ENCODE results near the gene IFT20. TPM values are rescaled to one million over a fixed set of nuclear protein-coding genes. Genes with fewer than 3 reads are reported as not detected.

Gene IFT20
- total RNA-seq, 1 donor from 2014 or later = 47.2 TPM

DNA sequence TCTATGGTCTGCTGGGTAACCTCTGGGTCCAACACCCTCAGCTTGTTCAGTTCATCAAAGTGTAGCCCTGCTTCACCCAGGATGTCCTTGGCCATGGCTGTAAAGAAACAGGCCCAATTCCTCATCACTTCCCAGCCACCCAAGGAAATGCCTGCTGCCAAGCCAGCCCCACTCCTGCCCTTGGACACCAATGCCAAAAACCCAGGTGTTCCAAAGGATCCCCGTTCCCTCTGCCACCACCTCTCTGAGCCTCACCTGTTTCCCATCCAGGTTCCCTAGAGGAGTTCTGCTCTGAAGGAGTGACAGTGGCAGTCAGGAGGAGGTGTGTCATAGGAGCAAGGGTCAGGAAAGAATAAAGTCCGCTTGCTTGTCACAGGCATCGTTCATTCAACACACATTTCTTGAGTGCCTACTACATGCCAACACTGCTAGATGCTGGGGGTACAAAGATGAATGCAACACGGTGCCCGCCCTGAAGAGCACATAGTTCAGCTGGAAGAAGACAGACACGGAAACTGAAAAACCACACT is 3.3 kb downstream of the IFT20 start:
- Mint-ChIP-seq H3K27me3 (ENCODE audit: unreplicated experiment) (peaks cover 21% of the 10 kb centered on the region), H3K4me3 (ENCODE audit: unreplicated experiment) (peak overlapping the region; percentile 65), H3K27ac (ENCODE audit: unreplicated experiment) (peak overlapping the region; percentile 39)

DNA sequence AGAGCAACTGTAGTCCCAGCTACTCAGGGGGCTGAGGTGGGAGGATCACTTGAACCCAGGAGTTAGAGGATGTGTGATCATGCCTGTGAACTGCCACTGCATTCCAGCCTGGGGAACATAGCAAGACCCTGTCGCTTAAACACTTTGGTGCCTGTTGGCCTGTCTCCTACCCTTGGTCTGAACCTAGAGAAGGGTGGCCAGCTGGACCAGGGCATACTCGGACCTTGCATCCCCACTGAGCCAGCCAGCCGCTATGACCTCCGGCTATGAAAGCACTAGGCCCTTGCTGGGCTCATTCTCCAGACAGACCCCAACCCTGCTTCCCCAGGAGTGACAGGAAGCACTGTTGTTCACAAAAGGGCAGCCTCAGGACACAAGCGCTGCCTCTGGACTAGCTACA is 4.6 kb downstream of the IFT20 start:
- Mint-ChIP-seq H3K4me3 (ENCODE audit: unreplicated experiment) (no peak overlapping the region), H3K9me3 (ENCODE audit: unreplicated experiment) (no peaks in the 10 kb centered on the region), H3K36me3 (ENCODE audit: low read depth, unreplicated experiment) (peaks cover 32% of the 10 kb centered on the region), H3K27me3 (ENCODE audit: unreplicated experiment) (peaks cover 11% of the 10 kb centered on the region), H3K27ac (ENCODE audit: unreplicated experiment) (no peak overlapping the region), H3K4me1 (ENCODE audit: unreplicated experiment) (peaks cover 30% of the 10 kb centered on the region)
- TF ChIP-seq, protein P1, sequence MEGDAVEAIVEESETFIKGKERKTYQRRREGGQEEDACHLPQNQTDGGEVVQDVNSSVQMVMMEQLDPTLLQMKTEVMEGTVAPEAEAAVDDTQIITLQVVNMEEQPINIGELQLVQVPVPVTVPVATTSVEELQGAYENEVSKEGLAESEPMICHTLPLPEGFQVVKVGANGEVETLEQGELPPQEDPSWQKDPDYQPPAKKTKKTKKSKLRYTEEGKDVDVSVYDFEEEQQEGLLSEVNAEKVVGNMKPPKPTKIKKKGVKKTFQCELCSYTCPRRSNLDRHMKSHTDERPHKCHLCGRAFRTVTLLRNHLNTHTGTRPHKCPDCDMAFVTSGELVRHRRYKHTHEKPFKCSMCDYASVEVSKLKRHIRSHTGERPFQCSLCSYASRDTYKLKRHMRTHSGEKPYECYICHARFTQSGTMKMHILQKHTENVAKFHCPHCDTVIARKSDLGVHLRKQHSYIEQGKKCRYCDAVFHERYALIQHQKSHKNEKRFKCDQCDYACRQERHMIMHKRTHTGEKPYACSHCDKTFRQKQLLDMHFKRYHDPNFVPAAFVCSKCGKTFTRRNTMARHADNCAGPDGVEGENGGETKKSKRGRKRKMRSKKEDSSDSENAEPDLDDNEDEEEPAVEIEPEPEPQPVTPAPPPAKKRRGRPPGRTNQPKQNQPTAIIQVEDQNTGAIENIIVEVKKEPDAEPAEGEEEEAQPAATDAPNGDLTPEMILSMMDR (IDR thresholded peaks at IDR 0.05; ENCODE audit: unreplicated experiment) = no peak
- no peak for DNase-seq (ENCODE audit: low spot score)

More for the DNA sequence above, 3.3 kb downstream of the IFT20 start:
- DNase-seq (ENCODE audit: low spot score) = no peak
- TF ChIP-seq, protein P1 (IDR thresholded peaks at IDR 0.05; ENCODE audit: unreplicated experiment) = no peak
- H3K9me3 Mint-ChIP-seq (ENCODE audit: unreplicated experiment) = no peaks in the 10 kb centered on the region
- peaks cover 34% of the 10 kb centered on the region for H3K36me3 Mint-ChIP-seq (ENCODE audit: low read depth, unreplicated experiment)
- peaks cover 40% of the 10 kb centered on the region for H3K4me1 Mint-ChIP-seq (ENCODE audit: unreplicated experiment)

DNA sequence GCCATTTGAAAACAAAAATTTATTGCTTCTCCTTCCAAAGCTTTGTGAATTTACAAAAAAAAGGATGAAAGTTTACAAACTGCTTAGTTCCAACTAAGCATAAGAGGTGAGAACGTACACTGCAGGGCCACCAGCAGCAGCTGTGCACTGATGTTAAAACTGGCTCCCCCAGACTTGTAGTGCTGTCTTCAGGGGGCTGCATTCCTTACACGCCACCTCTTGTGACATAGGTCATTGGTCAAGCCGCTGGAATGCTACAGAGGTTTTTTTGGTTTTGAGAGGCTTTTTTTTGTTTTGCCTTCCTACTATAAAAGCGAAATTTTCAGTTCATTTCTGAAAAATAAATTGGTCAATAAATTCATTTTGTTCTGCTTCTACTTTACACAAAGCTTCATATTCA is 6.9 kb downstream of the IFT20 start:
- Mint-ChIP-seq H3K36me3 (ENCODE audit: low read depth, unreplicated experiment) (peaks cover 22% of the 10 kb centered on the region), H3K27me3 (ENCODE audit: unreplicated experiment) (peaks cover 3% of the 10 kb centered on the region), H3K27ac (ENCODE audit: unreplicated experiment) (no peak overlapping the region), H3K9me3 (ENCODE audit: unreplicated experiment) (no peaks in the 10 kb centered on the region), H3K4me1 (ENCODE audit: unreplicated experiment) (peaks cover 13% of the 10 kb centered on the region), H3K4me3 (ENCODE audit: unreplicated experiment) (no peak overlapping the region)
- TF ChIP-seq, protein P1 (IDR thresholded peaks at IDR 0.05; ENCODE audit: unreplicated experiment) = no peak
- no peak for DNase-seq (ENCODE audit: low spot score)

DNA sequence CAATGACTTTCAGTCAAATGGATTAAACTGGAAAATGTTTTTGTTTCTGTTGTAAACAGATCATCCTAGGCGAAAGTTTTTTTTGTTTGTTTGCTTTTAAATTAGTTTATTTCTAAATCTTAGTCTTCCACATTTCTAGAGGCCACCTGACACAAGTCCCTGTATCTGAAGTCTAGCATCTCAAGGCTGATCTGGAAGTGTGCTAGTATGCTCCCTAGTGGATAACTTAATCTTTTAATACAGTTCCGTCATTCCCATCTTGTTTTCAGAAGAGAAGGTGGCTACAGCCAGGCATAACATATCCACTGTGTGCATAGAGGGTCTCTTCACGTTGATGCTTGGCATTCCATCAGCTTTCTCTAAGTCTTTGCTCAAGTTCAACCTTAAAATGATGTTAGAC is 7.6 kb downstream of the IFT20 start:
- Mint-ChIP-seq H3K27ac (ENCODE audit: unreplicated experiment) (no peak overlapping the region), H3K27me3 (ENCODE audit: unreplicated experiment) (peaks cover 3% of the 10 kb centered on the region), H3K4me1 (ENCODE audit: unreplicated experiment) (peaks cover 6% of the 10 kb centered on the region), H3K36me3 (ENCODE audit: low read depth, unreplicated experiment) (peaks cover 22% of the 10 kb centered on the region), H3K9me3 (ENCODE audit: unreplicated experiment) (no peaks in the 10 kb centered on the region), H3K4me3 (ENCODE audit: unreplicated experiment) (no peak overlapping the region)
- TF ChIP-seq, protein P1 (IDR thresholded peaks at IDR 0.05; ENCODE audit: unreplicated experiment) = no peak
- no peak for DNase-seq (ENCODE audit: low spot score)

DNA sequence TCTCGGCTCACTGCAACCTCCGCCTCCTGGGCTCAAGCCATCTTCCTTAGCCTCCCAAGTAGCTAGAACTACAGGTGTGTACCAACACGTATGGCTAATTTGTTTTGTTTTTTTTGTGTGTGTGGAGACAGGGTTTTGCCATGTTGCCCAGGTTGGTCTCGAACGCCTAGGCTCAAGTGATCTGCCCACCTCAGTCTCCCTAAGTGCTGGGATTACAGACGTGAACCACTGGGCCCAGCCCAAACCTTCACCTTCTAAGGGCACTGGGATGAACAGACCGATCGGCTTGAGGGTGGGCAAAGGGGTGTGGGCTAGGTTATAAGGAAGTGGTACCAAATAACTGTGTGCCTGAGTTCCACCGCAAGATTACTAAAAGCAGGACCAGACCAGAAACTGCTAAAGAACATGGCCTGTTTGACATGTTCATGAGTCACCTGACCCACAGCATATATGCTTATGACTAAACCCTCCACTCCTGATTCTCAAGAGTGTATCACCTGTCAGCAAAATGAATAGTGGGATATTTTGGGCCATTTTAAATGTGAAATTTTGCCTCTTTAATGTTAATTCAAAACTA is 8.2 kb downstream of the IFT20 start:
- no peak overlapping the region for H3K4me3 Mint-ChIP-seq (ENCODE audit: unreplicated experiment)
- no peak overlapping the region for H3K27ac Mint-ChIP-seq (ENCODE audit: unreplicated experiment)
- TF ChIP-seq, protein P1 (IDR thresholded peaks at IDR 0.05; ENCODE audit: unreplicated experiment) = no peak
- peaks cover 1% of the 10 kb centered on the region for H3K4me1 Mint-ChIP-seq (ENCODE audit: unreplicated experiment)
- H3K36me3 Mint-ChIP-seq (ENCODE audit: low read depth, unreplicated experiment) = peaks cover 22% of the 10 kb centered on the region
- no peaks in the 10 kb centered on the region for H3K27me3 Mint-ChIP-seq (ENCODE audit: unreplicated experiment)
- H3K9me3 Mint-ChIP-seq (ENCODE audit: unreplicated experiment) = no peaks in the 10 kb centered on the region
- no peak for DNase-seq (ENCODE audit: low spot score)
